HL-60/S4 treated with retinoic acid at 250 ng/mL for 4 days and 3 days (cell line): Measurements from ENCODE around the gene TRIO.

Experiments
- in situ Hi-C: fragments of 300-500 bp; cut with MboI; formaldehyde crosslinking; loops from 2 replicates; pipeline ENCODE4 v1.7.0; 2022; ENCODE audit warnings: low sequenced_read_pairs

TRIO gene

GRCh38 chr5:14440582-14441431 is 297.7 kb downstream of the TRIO start:
- in situ Hi-C loops: no loop called here

GRCh38 chr5:14441641-14442040 is 298.5 kb downstream of the TRIO start:
- in situ Hi-C loops: no loop called here

DNA sequence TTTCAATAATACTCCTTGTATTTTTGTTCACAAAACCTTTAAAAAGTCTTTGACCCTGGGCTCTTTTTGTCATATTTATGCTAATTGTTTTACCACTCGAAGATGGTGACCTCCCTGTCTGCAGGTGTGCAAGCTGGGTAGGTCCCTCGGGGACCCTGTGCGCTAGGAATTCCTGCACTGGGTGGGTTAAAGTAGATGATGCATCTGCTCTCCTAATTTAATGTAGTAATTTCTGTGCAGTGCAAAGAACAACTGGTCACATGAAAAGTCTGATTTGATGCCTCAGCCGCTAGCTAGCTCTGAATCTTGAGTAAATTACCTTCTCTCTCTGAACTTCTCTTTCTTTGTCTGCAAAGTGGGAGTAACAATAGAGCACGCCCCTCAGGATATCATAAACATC is 299.4 kb downstream of the TRIO start:
- in situ Hi-C loops: no loop called here

GRCh38 chr5:14443671-14444093 is 300.5 kb downstream of the TRIO start:
- in situ Hi-C loops: no loop called here

- in situ Hi-C loops: no loop called here
Measured at GRCh38 chr5:14444161-14444560, 301.0 kb downstream of the TRIO start.

DNA sequence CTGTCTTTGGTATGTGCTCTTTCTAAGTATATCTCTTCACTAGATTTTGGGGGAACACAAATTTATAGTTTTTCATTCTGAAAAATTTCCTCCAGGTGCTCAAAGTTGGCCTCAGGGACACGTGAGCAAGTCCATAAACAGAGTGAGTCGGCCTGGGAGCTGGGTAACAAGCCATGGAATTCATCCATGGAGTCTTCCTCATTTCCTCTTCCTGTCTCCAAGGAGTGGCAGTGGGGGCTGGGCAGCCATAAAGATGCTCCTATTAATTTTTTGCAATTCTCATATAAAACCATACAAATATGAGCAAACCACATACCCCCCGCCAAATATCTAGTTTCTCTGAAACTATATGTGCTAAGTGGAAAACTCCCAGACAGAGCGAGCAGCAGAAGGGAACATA is 301.9 kb downstream of the TRIO start:
- in situ Hi-C loops: no loop called here

- in situ Hi-C loops: no loop called here
Measured at GRCh38 chr5:14445576-14446290, 302.6 kb downstream of the TRIO start.

GRCh38 chr5:14447958-14448911 is 305.1 kb downstream of the TRIO start:
- in situ Hi-C loops: no loop called here

- in situ Hi-C loops: no loop called here
Measured at GRCh38 chr5:14449052-14449661, 306.0 kb downstream of the TRIO start.

DNA sequence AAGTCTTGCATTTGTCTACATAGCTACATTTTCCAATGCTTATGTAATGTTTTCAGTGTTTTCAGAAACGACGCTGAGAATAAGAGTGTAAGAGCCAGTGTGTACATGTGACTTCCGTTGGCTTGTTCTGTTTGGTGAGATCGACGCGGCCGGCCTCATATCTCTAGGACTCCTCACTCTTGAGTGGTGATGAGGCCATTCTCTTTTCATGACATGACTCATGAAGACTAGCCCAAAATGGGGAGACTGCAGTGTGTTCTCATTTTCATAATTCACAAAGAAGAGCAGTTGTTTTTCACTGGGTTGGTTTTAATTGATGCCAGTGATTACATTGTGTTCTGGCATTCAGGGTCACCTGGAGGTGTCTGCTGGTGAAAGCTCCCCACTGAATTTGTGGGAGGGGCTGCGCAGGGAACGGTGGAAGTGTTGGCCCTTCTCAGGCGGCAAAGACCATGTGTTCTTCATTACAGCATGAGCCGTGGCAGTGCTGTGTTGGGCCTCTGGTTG is 306.9 kb downstream of the TRIO start:
- in situ Hi-C loops: no loop called here

GRCh38 chr5:14450742-14451141 is 307.6 kb downstream of the TRIO start:
- in situ Hi-C loops: no loop called here

GRCh38 chr5:14451871-14452270 is 308.7 kb downstream of the TRIO start:
- in situ Hi-C loops: no loop called here

- in situ Hi-C loops: no loop called here
Measured at GRCh38 chr5:14452685-14453454, 309.7 kb downstream of the TRIO start.

GRCh38 chr5:14453481-14453880 is 310.3 kb downstream of the TRIO start:
- in situ Hi-C loops: no loop called here

DNA sequence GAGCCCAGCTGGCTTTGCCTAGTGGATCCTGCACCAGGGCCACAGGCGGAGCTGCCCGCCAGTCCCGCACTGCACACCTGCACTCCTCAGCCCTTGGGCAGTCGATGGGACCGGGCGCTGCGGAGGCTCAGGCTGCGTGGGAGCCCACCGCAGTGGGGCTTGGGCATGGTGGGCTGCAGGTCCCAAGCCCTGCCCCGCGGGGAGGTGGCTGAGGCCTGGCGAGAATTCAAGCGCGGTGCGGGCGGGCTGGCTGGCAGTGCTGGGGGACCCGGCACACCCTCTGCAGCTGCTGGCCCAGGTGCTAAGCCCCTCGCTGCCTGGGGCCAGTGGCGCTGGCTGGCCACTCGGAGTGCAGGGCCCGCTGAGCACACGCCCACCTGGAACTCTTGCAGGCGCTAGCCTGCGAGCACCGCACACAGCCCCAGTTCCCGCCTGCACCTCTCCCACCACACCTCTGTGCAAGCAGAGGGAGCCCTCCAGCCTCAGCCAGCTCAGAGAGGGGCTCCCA is 312.7 kb downstream of the TRIO start:
- in situ Hi-C loops: no loop called here

DNA sequence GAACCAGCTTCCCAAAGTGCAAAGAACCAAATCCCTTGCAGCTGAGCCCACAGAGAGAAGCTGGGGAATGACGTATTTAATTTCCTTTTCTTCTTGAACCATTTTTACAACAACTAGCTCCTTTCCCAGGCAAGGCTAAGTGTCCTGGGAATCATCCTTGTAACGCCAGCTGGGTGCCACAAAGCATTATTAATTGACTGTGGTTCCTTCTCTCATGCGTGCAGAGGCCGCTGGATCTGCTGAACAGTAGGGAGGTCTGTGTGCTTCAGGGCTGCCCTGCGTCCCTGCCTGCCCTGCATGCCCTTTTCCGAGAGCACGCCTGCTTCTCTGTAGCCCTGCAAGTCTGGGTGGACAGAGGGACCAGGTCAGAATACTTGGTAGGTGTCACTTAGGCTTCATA is 314.3 kb downstream of the TRIO start:
- in situ Hi-C loops: no loop called here

DNA sequence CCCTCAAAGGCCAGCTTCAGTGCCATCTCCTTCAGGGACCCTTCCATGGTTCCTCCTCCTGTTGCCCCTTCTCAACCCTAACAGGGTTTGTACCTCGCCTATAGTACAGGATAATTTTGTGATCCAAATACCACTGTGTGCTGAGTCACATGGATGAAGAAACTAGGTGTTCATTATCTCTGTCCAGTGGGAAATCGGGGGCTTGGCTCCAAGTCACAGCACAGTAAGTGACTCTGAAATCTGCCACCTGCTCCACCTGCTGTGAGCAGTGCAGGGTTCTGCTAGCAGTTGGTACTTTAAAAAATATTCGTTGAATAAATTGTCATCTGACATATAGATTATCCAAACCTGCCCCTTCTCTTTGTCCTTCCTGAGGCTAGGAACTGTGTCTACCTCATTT is 315.3 kb downstream of the TRIO start:
- in situ Hi-C loops: no loop called here

- in situ Hi-C loops: no loop called here
Measured at GRCh38 chr5:14460844-14461398, 317.8 kb downstream of the TRIO start.

- in situ Hi-C loops: no loop called here
Measured at GRCh38 chr5:14462681-14463080, 319.5 kb downstream of the TRIO start.
